Thymus (tissue), 11 donors: Measurements from ENCODE around the gene SH3RF3. TPM values are rescaled to one million over a fixed set of nuclear protein-coding genes. Genes with fewer than 3 reads are reported as not detected.

Experiments
- DNase-seq, 9 donors: peaks; one replicate each; pipeline ENCODE4 v3.0.0-alpha.2; 2013; ENCODE audit warnings: low spot score in 9 of 9, low read depth in 6 of 9, missing footprints in 1 of 9
- H3K27ac ChIP-seq, 2 donors: one replicate each; pipeline ENCODE4 v1.5.1; 2013; ENCODE audit warnings: control low read depth in 1 of 2, low read depth in 1 of 2, low read length in 1 of 2, mild to moderate bottlenecking in 1 of 2, moderate library complexity in 1 of 2
- H3K27me3 ChIP-seq, 2 donors: one replicate each; pipeline ENCODE4 v1.5.1; 2013; ENCODE audit warnings: low read length in 1 of 2; ENCODE audit not compliant: control insufficient read depth in 2 of 2, insufficient read depth in 1 of 2
- H3K36me3 ChIP-seq, 2 donors: one replicate each; pipeline ENCODE4 v1.5.1; 2013; ENCODE audit warnings: low read length in 1 of 2, mild to moderate bottlenecking in 1 of 2, moderate library complexity in 1 of 2; ENCODE audit not compliant: control insufficient read depth in 2 of 2, insufficient read depth in 2 of 2
- H3K4me1 ChIP-seq, 2 donors: one replicate each; pipeline ENCODE4 v1.5.1; 2013; ENCODE audit warnings: low read length in 2 of 2; ENCODE audit not compliant: control insufficient read depth in 2 of 2, insufficient read depth in 2 of 2
- H3K4me3 ChIP-seq, 2 donors: one replicate each; pipeline ENCODE4 v1.5.1; 2013; ENCODE audit warnings: low read length in 2 of 2, control low read depth in 1 of 2, mild to moderate bottlenecking in 1 of 2
- H3K9me3 ChIP-seq, 2 donors: one replicate each; pipeline ENCODE4 v1.5.1; 2013; ENCODE audit warnings: low read length in 1 of 2, mild to moderate bottlenecking in 1 of 2; ENCODE audit not compliant: control insufficient read depth in 2 of 2, insufficient read depth in 1 of 2
- WGBS: extraction: QIAGEN DNeasy Blood & Tissue Kit; methylation state at CpG from one replicate; pipeline ENCODE4 v1.1.7; 2013; 5-methylcytosine and 5-hydroxymethylcytosine counted together
- polyA plus RNA-seq: library from polyadenylated mRNA; stranded (reverse); fragments of 200-250 nt; gene quantifications from one replicate; pipeline ENCODE4 v1.2.3, GENCODE V29; 2013
- total RNA-seq: library from RNA; stranded (reverse); fragments of 120-200 nt; gene quantifications from one replicate; pipeline ENCODE4 v1.2.4, GENCODE V29; 2013
- donor health status: healthy.

SH3RF3 gene
- total and polyA plus RNA-seq, 2 donors: 3.2 to 8.2 TPM

- no peak overlapping the region for H3K27ac ChIP-seq
- H3K4me3 ChIP-seq: no peak overlapping the region
- H3K9me3 ChIP-seq: no peaks in the 10 kb centered on the region
- no peak for DNase-seq
- peaks cover 0 to 5% of the 10 kb centered on the region in 2 donors for H3K4me1 ChIP-seq
- no peaks in the 10 kb centered on the region for H3K36me3 ChIP-seq
- H3K27me3 ChIP-seq: peaks cover 46 to 85% of the 10 kb centered on the region in 2 donors
Observed at GRCh38 chr2:109132626-109133025, 3.6 kb downstream of the SH3RF3 start.

DNA sequence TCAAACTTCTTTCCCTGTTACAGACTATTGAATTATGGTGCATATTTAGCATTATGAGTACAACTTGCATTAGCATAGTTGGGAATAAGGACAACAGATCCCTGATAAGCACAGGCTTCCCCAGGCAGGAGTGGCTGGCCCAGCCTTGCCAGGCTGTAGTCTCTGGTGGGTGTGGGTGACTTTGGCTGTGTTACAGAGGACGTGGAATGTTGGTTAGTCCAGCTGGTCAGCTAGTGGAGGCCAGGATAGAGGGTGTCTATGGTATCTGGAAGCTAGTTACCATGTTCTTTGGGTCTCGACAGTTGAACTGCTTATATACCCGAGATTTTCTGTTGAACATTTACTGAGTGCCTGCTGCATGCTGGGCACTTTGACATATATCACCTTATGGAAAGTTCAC lies 4.7 kb downstream of the SH3RF3 start:
- Histone ChIP-seq H3K4me3 (no peak overlapping the region), H3K4me1 (peaks cover 0 to 2% of the 10 kb centered on the region in 2 donors), H3K9me3 (no peaks in the 10 kb centered on the region), H3K27me3 (peaks cover 39 to 78% of the 10 kb centered on the region in 2 donors), H3K27ac (no peak overlapping the region), H3K36me3 (no peaks in the 10 kb centered on the region)
- DNase-seq: no peak
- WGBS: 93% methylated on average over 3 of the region's 3 CpGs

GRCh38 chr2:109134741-109135358 lies 5.8 kb downstream of the SH3RF3 start:
- Histone ChIP-seq H3K9me3 (no peaks in the 10 kb centered on the region), H3K4me1 (no peaks in the 10 kb centered on the region), H3K27me3 (peaks cover 28 to 71% of the 10 kb centered on the region in 2 donors), H3K36me3 (no peaks in the 10 kb centered on the region), H3K4me3 (no peak overlapping the region), H3K27ac (no peak overlapping the region)
- no peak for DNase-seq
- 46% methylated on average over 8 of the region's 8 CpGs for WGBS

DNA sequence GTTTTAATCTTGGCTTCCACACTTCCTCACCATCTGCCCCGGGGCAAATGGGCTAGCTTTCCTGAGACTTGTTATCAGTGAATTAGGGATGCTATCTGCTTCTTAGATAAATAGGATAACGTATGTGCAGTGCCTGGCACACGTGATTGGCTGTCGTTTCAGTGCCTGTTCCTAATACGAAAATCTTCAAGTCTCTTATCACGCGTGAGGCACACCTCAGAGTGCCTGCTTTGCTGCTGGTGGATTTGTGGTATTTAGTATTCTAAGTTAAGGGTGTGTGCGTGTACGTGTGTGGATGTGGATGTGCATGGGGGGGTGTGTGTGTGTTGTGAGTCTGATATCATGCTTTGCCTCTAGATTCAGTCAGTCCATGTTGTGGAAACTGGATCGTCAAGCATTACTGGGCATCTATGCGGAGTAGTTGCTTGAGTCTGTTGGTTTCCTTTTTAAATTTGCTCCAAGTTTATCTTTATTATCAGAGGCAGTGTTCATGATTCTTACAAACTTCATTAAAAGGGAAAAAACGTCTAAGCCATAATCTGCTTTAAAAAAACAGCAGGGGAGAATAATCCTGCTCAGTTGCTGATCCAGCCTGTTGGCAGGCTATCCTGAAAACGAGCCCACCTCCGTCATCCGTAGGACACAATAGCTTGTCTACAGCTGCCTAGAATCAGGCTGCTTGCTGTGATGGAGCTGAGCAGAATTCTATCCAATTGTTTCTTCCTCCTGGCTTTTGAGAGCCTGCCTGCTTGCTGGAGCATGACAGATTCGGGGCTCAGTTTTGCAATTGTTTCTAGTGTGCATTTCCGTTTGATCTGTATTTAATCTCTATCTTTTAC lies 6.6 kb downstream of the SH3RF3 start:
- H3K4me1 ChIP-seq: no peaks in the 10 kb centered on the region
- WGBS: 81% methylated on average over 17 of the region's 17 CpGs
- H3K27ac ChIP-seq: no peak overlapping the region
- DNase-seq: no peak
- no peaks in the 10 kb centered on the region for H3K9me3 ChIP-seq
- no peak overlapping the region for H3K4me3 ChIP-seq
- peaks cover 20 to 65% of the 10 kb centered on the region in 2 donors for H3K27me3 ChIP-seq
- H3K36me3 ChIP-seq: no peaks in the 10 kb centered on the region

- Histone ChIP-seq H3K27me3 (peaks cover 11 to 58% of the 10 kb centered on the region in 2 donors), H3K36me3 (no peaks in the 10 kb centered on the region), H3K27ac (no peak overlapping the region), H3K9me3 (no peaks in the 10 kb centered on the region), H3K4me1 (no peaks in the 10 kb centered on the region), H3K4me3 (no peak overlapping the region)
- 93% methylated on average over 7 of the region's 7 CpGs for WGBS
- DNase-seq: no peak
Observed at GRCh38 chr2:109136542-109136941, 7.5 kb downstream of the SH3RF3 start.

DNA sequence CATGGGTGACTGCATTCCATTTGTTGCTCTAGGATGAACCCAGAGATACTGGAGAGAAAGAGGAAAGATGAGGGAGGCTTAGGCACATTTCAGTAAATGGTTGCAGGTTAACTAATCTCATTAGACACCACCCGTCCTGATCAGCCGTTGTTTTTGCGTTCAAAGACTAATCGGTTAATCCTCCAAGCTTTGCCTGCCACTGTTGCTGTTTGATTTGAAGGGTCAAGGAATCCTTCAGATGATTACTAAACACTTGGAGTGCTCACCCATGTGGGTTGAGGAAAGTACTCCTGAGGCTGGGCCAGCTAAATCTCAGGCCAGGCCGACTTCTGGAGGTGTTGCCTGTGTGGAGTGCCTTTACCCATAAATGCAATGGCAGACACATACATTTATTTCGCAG lies 8.6 kb downstream of the SH3RF3 start:
- 81% methylated on average over 6 of the region's 6 CpGs for WGBS
- no peaks in the 10 kb centered on the region for H3K9me3 ChIP-seq
- no peaks in the 10 kb centered on the region for H3K4me1 ChIP-seq
- no peak for DNase-seq
- peaks cover 3 to 50% of the 10 kb centered on the region in 2 donors for H3K27me3 ChIP-seq
- no peaks in the 10 kb centered on the region for H3K36me3 ChIP-seq
- H3K27ac ChIP-seq: no peak overlapping the region
- H3K4me3 ChIP-seq: no peak overlapping the region

- Histone ChIP-seq H3K36me3 (no peaks in the 10 kb centered on the region), H3K27ac (no peak overlapping the region), H3K27me3 (peaks cover 0 to 47% of the 10 kb centered on the region in 2 donors), H3K4me3 (no peak overlapping the region), H3K4me1 (no peaks in the 10 kb centered on the region), H3K9me3 (no peaks in the 10 kb centered on the region)
- WGBS: 20% methylated on average over 2 of the region's 2 CpGs
- DNase-seq: no peak
Observed at GRCh38 chr2:109138449-109138848, 9.4 kb downstream of the SH3RF3 start.

DNA sequence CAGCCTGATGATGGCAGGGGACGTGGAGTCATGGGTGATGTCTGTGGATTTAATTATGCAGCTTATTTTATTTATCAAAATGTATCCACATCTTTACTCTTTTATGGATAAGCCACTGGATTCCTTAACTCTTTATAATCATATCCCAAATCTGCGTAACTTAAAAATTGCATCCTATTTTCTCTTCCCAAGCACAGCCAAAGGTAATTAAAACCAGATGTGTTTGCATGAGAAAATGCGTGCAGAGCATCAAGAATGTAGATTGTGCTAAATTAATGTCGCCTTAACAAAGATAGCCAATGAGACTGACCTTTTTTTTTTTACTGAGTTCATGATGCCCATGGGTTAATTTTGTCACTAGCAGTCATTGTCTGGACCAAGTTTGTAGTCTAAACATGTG lies 10.0 kb downstream of the SH3RF3 start:
- WGBS: 98% methylated on average over 4 of the region's 4 CpGs

DNA sequence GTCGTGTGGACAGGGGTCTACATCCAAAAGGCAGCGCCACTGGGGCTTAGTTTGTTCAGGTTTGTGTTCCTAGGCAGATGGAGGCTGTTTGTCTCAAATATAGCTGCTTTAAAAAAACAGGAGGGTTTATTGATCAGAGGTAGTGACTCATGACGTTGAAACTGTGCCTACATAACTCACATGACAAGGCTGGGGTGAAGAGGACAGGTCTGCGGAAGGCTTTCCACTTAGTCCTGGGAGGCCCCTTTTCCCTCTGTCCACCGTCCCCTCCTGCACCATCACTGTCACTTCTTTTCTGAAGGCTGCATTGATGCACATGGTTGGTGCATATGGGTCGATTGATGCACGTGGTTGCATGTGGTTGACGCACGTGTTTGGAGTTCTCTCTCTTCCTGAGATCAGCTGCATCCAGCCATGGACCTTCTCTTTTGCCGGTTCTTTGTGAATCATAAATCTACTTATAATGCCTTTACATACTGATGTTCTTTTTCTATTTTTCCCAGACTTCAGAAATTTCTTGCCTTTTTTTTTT lies 10.9 kb downstream of the SH3RF3 start:
- Histone ChIP-seq H3K36me3 (no peaks in the 10 kb centered on the region), H3K27ac (no peak overlapping the region), H3K4me1 (peaks cover 0 to 3% of the 10 kb centered on the region in 2 donors), H3K4me3 (no peak overlapping the region), H3K9me3 (no peaks in the 10 kb centered on the region), H3K27me3 (peaks cover 0 to 34% of the 10 kb centered on the region in 2 donors)
- 96% methylated on average over 10 of the region's 10 CpGs for WGBS
- no peak for DNase-seq

More for the DNA sequence above, 10.0 kb downstream of the SH3RF3 start:
- Histone ChIP-seq H3K27me3 (peaks cover 0 to 42% of the 10 kb centered on the region in 2 donors), H3K27ac (no peak overlapping the region), H3K4me3 (no peak overlapping the region), H3K36me3 (no peaks in the 10 kb centered on the region), H3K9me3 (no peaks in the 10 kb centered on the region), H3K4me1 (no peaks in the 10 kb centered on the region)
- DNase-seq: no peak
